SU-DHL-6 (cell line): Measurements from ENCODE around the gene TEKT4.

Experiments
- CTCF ChIP-seq: fragments of 200-600 bp; sonication (generic); IDR thresholded peaks from one replicate; pipeline ENCODE4 v1.5.1; 2017; ENCODE audit warnings: antibody characterized with exemption, mild to moderate bottlenecking, low read length, moderate library complexity; ENCODE audit not compliant: insufficient read depth, poor library complexity, severe bottlenecking
- EZH2phosphoT487 ChIP-seq: fragments of 200-600 bp; sonication (generic), shearing (Covaris generic); conservative IDR thresholded peaks from 2 replicates; pipeline ENCODE4 v1.6.1; 2018; ENCODE audit warnings: mild to moderate bottlenecking, antibody characterized with exemption, low read length, moderate library complexity, mixed read lengths

GRCh38 chr2:94876523-94876863 is 5.3 kb downstream of the TEKT4 start:
- TF ChIP-seq CTCF (no peak), EZH2phosphoT487 (no peak)
